Measurements from ENCODE around the gene CELA3B. TPM values are rescaled to one million over a fixed set of nuclear protein-coding genes. Genes with fewer than 3 reads are reported as not detected.

Gene CELA3B
- total RNA-seq, 1 experiment from 2014 or later: 4.4 TPM

DNA sequence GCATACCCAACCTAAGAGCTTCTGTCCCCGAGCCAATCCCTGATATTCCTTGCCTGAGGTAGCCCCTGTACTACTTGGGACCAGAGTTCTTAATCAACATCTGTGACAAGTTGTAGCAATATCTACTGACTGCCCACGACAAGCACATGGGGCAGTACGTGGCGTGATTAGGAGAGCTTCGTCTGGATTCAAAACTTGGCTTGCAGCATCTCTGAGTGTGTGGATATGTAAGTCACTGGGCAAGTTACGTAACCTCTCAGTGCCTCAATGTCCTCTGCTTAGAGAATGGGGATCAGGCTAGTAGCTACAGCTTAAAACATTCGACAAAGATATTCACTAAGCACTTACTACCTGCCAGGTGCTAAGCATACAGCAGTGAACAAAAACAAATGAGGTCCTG is 44.7 kb upstream of the CELA3B start:
- Mint-ChIP-seq H3K4me3 (no peak overlapping the region; the same call in 1 of the 2 replicates), H3K4me1 (peaks cover 53% of the 10 kb centered on the region), H3K9me3 (no peaks in the 10 kb centered on the region), H3K27me3 (ENCODE audit: low read depth) (no peaks in the 10 kb centered on the region), H3K36me3 (peaks cover 6% of the 10 kb centered on the region; the same call in 1 of the 2 replicates), H3K27ac (peak overlapping the region; percentile 61)
- no peak for ATAC-seq
- TF ChIP-seq, protein P1, sequence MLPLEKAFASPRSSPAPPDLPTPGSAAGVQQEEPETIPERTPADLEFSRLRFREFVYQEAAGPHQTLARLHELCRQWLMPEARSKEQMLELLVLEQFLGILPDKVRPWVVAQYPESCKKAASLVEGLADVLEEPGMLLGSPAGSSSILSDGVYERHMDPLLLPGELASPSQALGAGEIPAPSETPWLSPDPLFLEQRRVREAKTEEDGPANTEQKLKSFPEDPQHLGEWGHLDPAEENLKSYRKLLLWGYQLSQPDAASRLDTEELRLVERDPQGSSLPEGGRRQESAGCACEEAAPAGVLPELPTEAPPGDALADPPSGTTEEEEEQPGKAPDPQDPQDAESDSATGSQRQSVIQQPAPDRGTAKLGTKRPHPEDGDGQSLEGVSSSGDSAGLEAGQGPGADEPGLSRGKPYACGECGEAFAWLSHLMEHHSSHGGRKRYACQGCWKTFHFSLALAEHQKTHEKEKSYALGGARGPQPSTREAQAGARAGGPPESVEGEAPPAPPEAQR (CRISPR knock-in tag; IDR thresholded peaks at IDR 0.05): no peak
- TF ChIP-seq NR1H2 (CRISPR knock-in tag; IDR thresholded peaks at IDR 0.05): no peak
- no peak for TF ChIP-seq FOXP1 (CRISPR knock-in tag; IDR thresholded peaks at IDR 0.05; ENCODE audit: borderline replicate concordance)
- no peak for TF ChIP-seq CBFB (CRISPR knock-in tag; IDR thresholded peaks at IDR 0.05; ENCODE audit: low read depth)
- no peak for TF ChIP-seq OVOL2 (CRISPR knock-in tag; IDR thresholded peaks at IDR 0.05; ENCODE audit: borderline replicate concordance)
- no peak for TF ChIP-seq GRHL2 (CRISPR knock-in tag; IDR thresholded peaks at IDR 0.05; ENCODE audit: insufficient replicate concordance, severe bottlenecking)
- TF ChIP-seq, protein P2, sequence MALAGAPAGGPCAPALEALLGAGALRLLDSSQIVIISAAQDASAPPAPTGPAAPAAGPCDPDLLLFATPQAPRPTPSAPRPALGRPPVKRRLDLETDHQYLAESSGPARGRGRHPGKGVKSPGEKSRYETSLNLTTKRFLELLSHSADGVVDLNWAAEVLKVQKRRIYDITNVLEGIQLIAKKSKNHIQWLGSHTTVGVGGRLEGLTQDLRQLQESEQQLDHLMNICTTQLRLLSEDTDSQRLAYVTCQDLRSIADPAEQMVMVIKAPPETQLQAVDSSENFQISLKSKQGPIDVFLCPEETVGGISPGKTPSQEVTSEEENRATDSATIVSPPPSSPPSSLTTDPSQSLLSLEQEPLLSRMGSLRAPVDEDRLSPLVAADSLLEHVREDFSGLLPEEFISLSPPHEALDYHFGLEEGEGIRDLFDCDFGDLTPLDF (CRISPR knock-in tag; IDR thresholded peaks at IDR 0.05): no peak
- no peak for TF ChIP-seq FOXJ3 (CRISPR knock-in tag; IDR thresholded peaks at IDR 0.05; ENCODE audit: borderline replicate concordance)
- TF ChIP-seq, protein P3, sequence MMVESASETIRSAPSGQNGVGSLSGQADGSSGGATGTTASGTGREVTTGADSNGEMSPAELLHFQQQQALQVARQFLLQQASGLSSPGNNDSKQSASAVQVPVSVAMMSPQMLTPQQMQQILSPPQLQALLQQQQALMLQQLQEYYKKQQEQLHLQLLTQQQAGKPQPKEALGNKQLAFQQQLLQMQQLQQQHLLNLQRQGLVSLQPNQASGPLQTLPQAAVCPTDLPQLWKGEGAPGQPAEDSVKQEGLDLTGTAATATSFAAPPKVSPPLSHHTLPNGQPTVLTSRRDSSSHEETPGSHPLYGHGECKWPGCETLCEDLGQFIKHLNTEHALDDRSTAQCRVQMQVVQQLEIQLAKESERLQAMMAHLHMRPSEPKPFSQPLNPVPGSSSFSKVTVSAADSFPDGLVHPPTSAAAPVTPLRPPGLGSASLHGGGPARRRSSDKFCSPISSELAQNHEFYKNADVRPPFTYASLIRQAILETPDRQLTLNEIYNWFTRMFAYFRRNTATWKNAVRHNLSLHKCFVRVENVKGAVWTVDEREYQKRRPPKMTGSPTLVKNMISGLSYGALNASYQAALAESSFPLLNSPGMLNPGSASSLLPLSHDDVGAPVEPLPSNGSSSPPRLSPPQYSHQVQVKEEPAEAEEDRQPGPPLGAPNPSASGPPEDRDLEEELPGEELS (CRISPR knock-in tag; IDR thresholded peaks at IDR 0.05): no peak
- TF ChIP-seq EMX1 (CRISPR knock-in tag; IDR thresholded peaks at IDR 0.05): no peak
- TF ChIP-seq, protein P4, sequence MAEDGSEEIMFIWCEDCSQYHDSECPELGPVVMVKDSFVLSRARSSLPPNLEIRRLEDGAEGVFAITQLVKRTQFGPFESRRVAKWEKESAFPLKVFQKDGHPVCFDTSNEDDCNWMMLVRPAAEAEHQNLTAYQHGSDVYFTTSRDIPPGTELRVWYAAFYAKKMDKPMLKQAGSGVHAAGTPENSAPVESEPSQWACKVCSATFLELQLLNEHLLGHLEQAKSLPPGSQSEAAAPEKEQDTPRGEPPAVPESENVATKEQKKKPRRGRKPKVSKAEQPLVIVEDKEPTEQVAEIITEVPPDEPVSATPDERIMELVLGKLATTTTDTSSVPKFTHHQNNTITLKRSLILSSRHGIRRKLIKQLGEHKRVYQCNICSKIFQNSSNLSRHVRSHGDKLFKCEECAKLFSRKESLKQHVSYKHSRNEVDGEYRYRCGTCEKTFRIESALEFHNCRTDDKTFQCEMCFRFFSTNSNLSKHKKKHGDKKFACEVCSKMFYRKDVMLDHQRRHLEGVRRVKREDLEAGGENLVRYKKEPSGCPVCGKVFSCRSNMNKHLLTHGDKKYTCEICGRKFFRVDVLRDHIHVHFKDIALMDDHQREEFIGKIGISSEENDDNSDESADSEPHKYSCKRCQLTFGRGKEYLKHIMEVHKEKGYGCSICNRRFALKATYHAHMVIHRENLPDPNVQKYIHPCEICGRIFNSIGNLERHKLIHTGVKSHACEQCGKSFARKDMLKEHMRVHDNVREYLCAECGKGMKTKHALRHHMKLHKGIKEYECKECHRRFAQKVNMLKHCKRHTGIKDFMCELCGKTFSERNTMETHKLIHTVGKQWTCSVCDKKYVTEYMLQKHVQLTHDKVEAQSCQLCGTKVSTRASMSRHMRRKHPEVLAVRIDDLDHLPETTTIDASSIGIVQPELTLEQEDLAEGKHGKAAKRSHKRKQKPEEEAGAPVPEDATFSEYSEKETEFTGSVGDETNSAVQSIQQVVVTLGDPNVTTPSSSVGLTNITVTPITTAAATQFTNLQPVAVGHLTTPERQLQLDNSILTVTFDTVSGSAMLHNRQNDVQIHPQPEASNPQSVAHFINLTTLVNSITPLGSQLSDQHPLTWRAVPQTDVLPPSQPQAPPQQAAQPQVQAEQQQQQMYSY (CRISPR knock-in tag; IDR thresholded peaks at IDR 0.05): no peak
- no peak for TF ChIP-seq RORB (CRISPR knock-in tag; IDR thresholded peaks at IDR 0.05)
- TF ChIP-seq, protein P5, sequence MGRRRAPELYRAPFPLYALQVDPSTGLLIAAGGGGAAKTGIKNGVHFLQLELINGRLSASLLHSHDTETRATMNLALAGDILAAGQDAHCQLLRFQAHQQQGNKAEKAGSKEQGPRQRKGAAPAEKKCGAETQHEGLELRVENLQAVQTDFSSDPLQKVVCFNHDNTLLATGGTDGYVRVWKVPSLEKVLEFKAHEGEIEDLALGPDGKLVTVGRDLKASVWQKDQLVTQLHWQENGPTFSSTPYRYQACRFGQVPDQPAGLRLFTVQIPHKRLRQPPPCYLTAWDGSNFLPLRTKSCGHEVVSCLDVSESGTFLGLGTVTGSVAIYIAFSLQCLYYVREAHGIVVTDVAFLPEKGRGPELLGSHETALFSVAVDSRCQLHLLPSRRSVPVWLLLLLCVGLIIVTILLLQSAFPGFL (CRISPR knock-in tag; IDR thresholded peaks at IDR 0.05; ENCODE audit: borderline replicate concordance): no peak
- no peak for TF ChIP-seq ZNF121 (CRISPR knock-in tag; IDR thresholded peaks at IDR 0.05)
- no peak for TF ChIP-seq ZNF232 (CRISPR knock-in tag; IDR thresholded peaks at IDR 0.05)
- TF ChIP-seq, protein P6, sequence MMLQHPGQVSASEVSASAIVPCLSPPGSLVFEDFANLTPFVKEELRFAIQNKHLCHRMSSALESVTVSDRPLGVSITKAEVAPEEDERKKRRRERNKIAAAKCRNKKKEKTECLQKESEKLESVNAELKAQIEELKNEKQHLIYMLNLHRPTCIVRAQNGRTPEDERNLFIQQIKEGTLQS (CRISPR knock-in tag; conservative IDR thresholded peaks at IDR 0.05): no peak
- TF ChIP-seq, protein P7, sequence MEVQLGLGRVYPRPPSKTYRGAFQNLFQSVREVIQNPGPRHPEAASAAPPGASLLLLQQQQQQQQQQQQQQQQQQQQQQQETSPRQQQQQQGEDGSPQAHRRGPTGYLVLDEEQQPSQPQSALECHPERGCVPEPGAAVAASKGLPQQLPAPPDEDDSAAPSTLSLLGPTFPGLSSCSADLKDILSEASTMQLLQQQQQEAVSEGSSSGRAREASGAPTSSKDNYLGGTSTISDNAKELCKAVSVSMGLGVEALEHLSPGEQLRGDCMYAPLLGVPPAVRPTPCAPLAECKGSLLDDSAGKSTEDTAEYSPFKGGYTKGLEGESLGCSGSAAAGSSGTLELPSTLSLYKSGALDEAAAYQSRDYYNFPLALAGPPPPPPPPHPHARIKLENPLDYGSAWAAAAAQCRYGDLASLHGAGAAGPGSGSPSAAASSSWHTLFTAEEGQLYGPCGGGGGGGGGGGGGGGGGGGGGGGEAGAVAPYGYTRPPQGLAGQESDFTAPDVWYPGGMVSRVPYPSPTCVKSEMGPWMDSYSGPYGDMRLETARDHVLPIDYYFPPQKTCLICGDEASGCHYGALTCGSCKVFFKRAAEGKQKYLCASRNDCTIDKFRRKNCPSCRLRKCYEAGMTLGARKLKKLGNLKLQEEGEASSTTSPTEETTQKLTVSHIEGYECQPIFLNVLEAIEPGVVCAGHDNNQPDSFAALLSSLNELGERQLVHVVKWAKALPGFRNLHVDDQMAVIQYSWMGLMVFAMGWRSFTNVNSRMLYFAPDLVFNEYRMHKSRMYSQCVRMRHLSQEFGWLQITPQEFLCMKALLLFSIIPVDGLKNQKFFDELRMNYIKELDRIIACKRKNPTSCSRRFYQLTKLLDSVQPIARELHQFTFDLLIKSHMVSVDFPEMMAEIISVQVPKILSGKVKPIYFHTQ (CRISPR knock-in tag; IDR thresholded peaks at IDR 0.05): no peak
- TF ChIP-seq IRF2 (CRISPR knock-in tag; IDR thresholded peaks at IDR 0.05; ENCODE audit: borderline replicate concordance, low read depth): no peak
- POLR2A ChIA-PET: no interaction called here
- DNase-seq (ENCODE audit: low spot score): no peak
- CTCF ChIA-PET: no interaction called here

Measured in WTC11 (cell line).